Small intestine (tissue), 7 donors: Measurements from ENCODE around the gene DEF6. TPM values are rescaled to one million over a fixed set of nuclear protein-coding genes. Genes with fewer than 3 reads are reported as not detected.
A peak's percentile ranks its signal among the peaks of the same experiment; 100 is the strongest.
"Not testable (repeated sequence)": the region's sequence is repeated elsewhere in the genome, so short reads cannot be mapped to it uniquely, and the experiment has no call there.

Experiments
- DNase-seq, 2 donors: peaks; one replicate each; pipeline versions ENCODE4 v3.0.0 to v3.0.0-alpha.2; 2013
- FAIRE-seq: peaks from 2 replicates; lab custom pipeline; 2012; peaks lifted over from hg19 to GRCh38; lab: Jason Lieb, UNC
- H3K27ac ChIP-seq, 3 donors: one replicate each; pipeline ENCODE4 v1.5.1; 2013; ENCODE audit warnings: low read length in 2 of 3, mild to moderate bottlenecking in 2 of 3, control low read depth in 1 of 3, inconsistent platforms in 1 of 3, low read depth in 1 of 3, moderate library complexity in 1 of 3
- H3K27me3 ChIP-seq, 3 donors: one replicate each; pipeline ENCODE4 v1.6.1; 2013; ENCODE audit warnings: low read length in 3 of 3, inconsistent platforms in 1 of 3; ENCODE audit not compliant: control insufficient read depth in 3 of 3, insufficient read depth in 3 of 3
- H3K36me3 ChIP-seq, 3 donors: one replicate each; pipeline ENCODE4 v1.6.1; 2013; ENCODE audit warnings: low read length in 3 of 3, inconsistent platforms in 1 of 3, low read depth in 1 of 3, mild to moderate bottlenecking in 1 of 3, moderate library complexity in 1 of 3; ENCODE audit not compliant: control insufficient read depth in 3 of 3, insufficient read depth in 2 of 3
- H3K4me1 ChIP-seq, 3 donors: one replicate each; pipeline ENCODE4 v1.6.1; 2013; ENCODE audit warnings: low read length in 2 of 3, inconsistent platforms in 1 of 3, low read depth in 1 of 3, mild to moderate bottlenecking in 1 of 3, moderate library complexity in 1 of 3; ENCODE audit not compliant: control insufficient read depth in 3 of 3, insufficient read depth in 2 of 3
- H3K4me3 ChIP-seq, 3 donors: one replicate each; pipeline ENCODE4 v1.5.1; 2013; ENCODE audit warnings: low read length in 3 of 3, control low read depth in 1 of 3, inconsistent platforms in 1 of 3, low read depth in 1 of 3, mild to moderate bottlenecking in 1 of 3, moderate library complexity in 1 of 3
- H3K9me3 ChIP-seq, 2 donors: one replicate each; pipeline ENCODE4 v1.6.1; 2013; ENCODE audit warnings: low read depth in 1 of 2, low read length in 1 of 2; ENCODE audit not compliant: control insufficient read depth in 2 of 2, insufficient read depth in 1 of 2
- WGBS, 3 donors: extraction: QIAGEN DNeasy Blood & Tissue Kit; methylation state at CpG; one replicate each; pipeline ENCODE4 v1.1.7; 2013; 5-methylcytosine and 5-hydroxymethylcytosine counted together
- polyA plus RNA-seq, 4 donors: library from polyadenylated mRNA; stranded (reverse) in 3 of 4; unstranded in 1 of 4; fragments of 200-250 nt in 3 of 4; fragments of 120-200 nt in 1 of 4; gene quantifications; one replicate each; pipeline versions ENCODE4 v1.2.1 to v1.2.3, GENCODE V29; 2013
- donor health status: healthy with polysubstance abuse.
- donor health status: control.
- donor health status: control.
- donor health status: Bipolar disorder and iron deficiency.
- donor health status: healthy.

The DEF6 gene
- polyA plus RNA-seq, 4 donors = 4.7 to 16.2 (median 12.3) TPM

DNA sequence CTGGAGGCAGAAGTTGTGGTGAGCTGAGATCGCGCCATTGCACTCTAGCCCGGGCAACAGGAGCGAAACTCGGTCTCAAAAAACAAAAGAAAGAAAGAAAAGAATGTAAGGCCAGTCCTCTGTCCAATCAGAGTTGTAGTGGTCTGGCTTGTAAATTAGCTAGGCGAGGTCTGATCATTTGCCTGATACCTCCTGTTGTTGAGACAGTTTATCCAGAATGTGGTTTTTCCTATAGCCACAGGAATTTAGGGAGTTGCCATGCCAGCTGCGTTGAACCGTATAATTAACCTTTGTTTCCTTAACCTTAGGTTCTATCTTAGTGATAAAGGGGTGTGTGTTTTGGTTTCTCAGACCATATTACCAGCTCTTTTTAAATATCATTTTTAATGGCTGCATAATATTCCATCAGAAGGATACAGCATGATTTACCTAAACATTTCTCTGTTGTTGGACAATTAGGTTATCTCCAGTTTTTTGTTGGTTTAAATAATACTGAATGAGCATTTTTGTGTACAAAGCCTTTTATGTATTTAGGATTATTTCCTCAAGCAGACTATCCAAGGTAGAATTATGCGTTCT, 33.0 kb downstream of the DEF6 start:
- DNase-seq (no peak), FAIRE-seq (no peak)
- Histone ChIP-seq H3K4me3 (no peak overlapping the region), H3K9me3 (peaks cover 0 to 13% of the 10 kb centered on the region in 2 donors), H3K27ac (no peak overlapping the region), H3K27me3 (no peaks in the 10 kb centered on the region), H3K36me3 (no peaks in the 10 kb centered on the region), H3K4me1 (peaks cover 0 to 2% (median 0%) of the 10 kb centered on the region in 3 donors)
- 77 to 90% (median 89%) methylated on average over 9 of the region's 9 CpGs for WGBS, 3 donors

DNA sequence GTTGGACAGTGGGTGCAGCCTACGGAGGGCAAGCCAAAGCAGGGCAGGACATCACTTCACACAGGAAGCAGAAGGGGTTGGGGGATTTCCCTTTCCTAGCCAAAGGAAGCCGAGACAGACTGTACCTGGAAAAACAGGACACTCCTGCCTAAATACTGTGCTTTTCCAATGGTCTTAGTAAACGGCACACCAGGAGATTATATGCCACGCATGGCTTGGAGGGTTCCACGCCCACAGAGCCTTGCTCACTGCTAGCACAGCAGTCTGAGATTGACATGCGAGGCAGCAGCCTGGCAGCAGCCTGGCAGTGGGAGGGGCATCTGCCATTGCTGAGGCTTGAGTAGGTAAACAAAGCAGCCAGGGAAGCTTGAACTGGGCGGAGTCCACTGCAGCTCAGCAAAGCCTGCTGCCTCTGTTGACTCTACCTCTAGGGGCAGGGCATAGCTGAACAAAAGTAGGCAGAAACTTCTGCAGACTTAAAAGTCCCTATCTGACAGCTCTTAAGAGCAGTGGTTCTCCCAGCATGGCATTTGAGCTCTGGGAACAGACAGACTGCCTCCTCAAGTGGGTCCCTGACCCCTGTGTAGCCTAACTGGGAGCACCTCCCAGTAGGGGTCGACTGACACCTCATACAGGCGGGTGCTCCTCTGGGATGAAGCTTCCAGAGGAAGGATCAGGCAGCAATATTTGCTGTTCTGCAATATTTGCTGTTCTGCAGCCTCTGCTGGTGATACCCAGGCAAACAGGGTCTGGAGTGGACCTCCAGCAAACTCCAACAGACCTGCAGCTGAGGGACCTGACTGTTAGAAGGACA, 34.7 kb downstream of the DEF6 start:
- not testable (repeated sequence) for H3K36me3 ChIP-seq, H3K27ac ChIP-seq, H3K4me3 ChIP-seq, H3K27me3 ChIP-seq, FAIRE-seq, H3K4me1 ChIP-seq
- peaks cover 0 to 13% of the 10 kb centered on the region in 2 donors for H3K9me3 ChIP-seq
- DNase-seq = peak; percentile 11 to 90
- WGBS, 3 donors = 41 to 67% (median 51%) methylated on average over 9 of the region's 9 CpGs

DNA sequence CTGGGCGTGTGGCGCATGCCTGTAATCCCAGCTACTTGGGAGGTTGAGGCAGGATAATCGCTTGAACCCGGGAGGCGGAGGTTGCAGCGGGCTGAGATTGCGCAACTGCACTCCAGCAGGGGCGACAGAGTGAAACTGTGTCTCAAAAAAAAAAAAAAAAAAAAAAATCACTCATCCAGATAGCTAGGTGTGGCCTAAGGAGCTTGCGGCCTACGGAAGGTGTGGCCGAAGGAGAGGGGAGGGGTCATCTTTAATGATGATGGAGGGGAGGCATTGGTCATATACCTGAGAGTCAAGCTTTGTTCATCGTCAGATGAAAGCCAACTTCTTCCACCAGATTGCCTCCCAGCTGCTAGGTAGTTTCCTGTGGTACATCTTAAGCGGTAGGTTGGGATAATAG, 43.9 kb downstream of the DEF6 start:
- no peaks in the 10 kb centered on the region for H3K9me3 ChIP-seq
- H3K4me1 ChIP-seq = peaks cover 3 to 9% (median 6%) of the 10 kb centered on the region in 3 donors
- 75 to 82% (median 76%) methylated on average over 13 of the region's 13 CpGs for WGBS, 3 donors
- FAIRE-seq = no peak
- DNase-seq = no peak
- H3K27ac ChIP-seq = no peak overlapping the region
- peaks cover 0 to 17% (median 2%) of the 10 kb centered on the region in 3 donors for H3K36me3 ChIP-seq
- H3K4me3 ChIP-seq = no peak overlapping the region
- no peaks in the 10 kb centered on the region for H3K27me3 ChIP-seq

DNA sequence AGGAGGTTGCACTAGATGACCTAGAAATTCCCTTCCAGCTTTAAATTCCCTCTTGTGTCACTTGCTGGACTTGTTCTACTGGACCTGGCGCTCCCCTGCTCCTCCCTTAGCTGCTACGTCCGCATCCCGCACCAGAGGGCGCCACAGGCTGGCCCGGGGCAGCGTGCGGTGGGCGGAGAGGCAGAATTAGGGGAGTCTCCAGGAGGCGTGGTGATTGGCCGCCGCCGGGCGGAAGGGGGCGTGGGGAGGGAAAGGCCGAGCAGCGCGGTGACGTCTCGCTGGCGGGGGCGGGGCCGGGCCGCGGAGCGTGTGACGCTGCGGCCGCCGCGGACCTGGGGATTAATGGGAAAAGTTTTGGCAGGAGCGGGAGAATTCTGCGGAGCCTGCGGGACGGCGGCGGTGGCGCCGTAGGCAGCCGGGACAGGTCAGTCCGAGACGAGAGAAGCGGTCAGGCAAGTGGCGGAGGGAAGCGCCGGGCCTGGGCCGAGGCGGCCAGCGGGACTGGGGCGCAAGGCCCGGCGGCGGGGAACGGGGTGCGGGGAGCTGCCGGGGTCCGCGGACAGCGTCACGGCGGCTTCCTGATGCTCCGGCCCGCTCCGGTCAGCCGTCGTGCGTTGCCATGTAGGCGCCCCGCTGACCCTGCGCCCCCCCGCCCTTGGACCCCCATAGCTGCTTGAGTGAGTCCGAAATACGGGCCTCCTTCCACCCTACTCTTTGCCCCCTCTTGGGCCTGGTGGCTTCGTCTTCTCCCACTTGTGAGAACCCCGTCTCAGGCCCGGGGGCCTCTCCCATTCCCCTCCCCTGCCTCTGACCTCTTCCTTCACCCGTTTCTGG, 44.9 kb downstream of the DEF6 start, which contains the start of gene PPARD:
TSS of gene PPARD (plus strand) at position 301 of the 834 bp plus-strand sequence. CDS start 68,530 bp downstream, outside the sequence.
- DNase-seq (peak; percentile 97 to 98), FAIRE-seq (no peak)
- 0 to 1% (median 0%) methylated on average over 60 to 77 of the region's 77 CpGs for WGBS, 3 donors
- H3K36me3 ChIP-seq = peaks cover 0 to 21% (median 7%) of the 10 kb centered on the region in 3 donors
- peaks cover 3 to 9% (median 6%) of the 10 kb centered on the region in 3 donors for H3K4me1 ChIP-seq
- peak within 1 kb of the TSS; percentile 91 to 94 (median 93) for H3K4me3 ChIP-seq
- H3K27ac ChIP-seq = peak within 1 kb of the TSS; percentile 68 to 93 (median 73)
- no peaks in the 10 kb centered on the region for H3K9me3 ChIP-seq
- no peaks in the 10 kb centered on the region for H3K27me3 ChIP-seq

DNA sequence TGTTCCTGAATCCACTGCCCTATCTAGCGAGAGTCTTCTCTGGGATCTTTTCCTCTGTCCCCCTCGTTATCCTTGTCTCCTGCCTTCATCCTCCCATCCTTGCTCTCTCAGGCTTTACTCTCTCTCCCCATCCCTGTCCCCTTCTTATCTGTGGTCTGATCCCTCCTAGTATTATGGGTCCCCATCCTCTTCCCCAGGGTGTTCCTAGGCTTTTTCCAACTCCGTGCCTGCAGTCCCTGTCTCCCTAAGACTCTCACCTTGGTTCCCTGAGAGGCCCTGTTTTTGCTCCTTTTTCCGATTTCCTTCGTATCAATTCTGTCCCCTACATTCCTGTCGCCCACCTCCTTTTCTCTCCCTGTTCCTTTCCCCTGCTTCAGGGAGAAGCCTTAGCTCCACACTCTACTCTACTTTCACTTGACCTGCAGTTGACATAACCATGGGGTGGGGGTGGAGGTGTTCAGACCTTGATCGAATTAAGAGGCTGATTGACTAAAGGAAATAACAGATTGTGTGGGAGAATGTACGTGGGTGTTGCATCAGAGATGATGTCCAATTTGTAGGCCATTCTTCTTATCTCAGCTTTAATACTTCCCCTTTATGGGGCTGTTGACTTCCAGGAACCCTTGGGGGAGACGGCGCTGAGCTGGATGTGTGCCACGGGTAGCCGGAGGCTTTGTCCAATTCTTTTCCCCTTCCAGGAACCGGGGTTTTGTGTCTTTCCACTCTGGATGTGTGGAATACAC, 45.6 kb downstream of the DEF6 start:
- DNase-seq = peak; percentile 62 to 71
- Histone ChIP-seq H3K4me1 (peaks cover 3 to 14% (median 6%) of the 10 kb centered on the region in 3 donors), H3K27ac (peak overlapping the region in 2 of 3 donors; percentile 57 to 93), H3K27me3 (no peaks in the 10 kb centered on the region), H3K4me3 (peak overlapping the region; percentile 91 to 94 (median 93)), H3K9me3 (no peaks in the 10 kb centered on the region), H3K36me3 (peaks cover 0 to 25% (median 10%) of the 10 kb centered on the region in 3 donors)
- FAIRE-seq = no peak
- 4 to 17% (median 11%) methylated on average over 13 of the region's 13 CpGs for WGBS, 3 donors

DNA sequence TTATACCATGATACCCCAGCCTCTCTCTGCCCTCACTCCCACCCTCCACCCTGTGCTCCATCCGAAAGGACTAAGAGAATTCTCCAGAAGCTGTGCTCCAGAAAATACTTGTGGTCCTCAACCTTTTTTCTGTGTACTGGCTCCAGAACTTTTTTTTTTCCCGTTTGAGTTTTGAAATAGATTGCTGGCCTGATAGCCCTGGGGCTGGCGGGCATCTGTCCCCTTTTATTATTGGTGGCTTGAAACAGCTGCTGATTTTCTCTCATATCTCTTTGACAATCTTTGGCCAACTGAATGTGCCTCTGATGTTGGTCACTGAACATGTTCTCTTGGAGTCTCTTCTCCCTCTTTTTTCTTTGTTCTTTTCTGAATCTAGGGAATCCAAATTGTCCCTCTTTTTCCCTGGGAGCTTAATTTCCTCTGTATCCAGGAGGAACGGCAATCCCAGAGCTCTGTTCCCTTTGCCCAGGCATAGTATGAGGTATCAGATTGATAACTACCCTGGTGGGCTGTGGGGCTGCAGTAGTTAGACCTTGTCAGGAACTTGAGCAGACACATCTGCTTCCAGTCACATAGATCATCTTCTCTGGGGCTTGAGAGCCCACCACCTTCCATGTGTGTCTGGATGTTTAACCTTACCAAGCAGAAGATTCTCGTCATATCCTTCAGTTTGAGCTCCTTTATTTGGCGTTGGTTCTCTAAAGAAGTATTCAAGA, 46.4 kb downstream of the DEF6 start:
- Histone ChIP-seq H3K9me3 (no peaks in the 10 kb centered on the region), H3K36me3 (peaks cover 0 to 31% (median 10%) of the 10 kb centered on the region in 3 donors), H3K27ac (peak overlapping the region in 1 of 3 donors; percentile 93), H3K4me3 (peak overlapping the region in 2 of 3 donors; percentile 91 to 94), H3K4me1 (peaks cover 3 to 19% (median 6%) of the 10 kb centered on the region in 3 donors), H3K27me3 (no peaks in the 10 kb centered on the region)
- FAIRE-seq (no peak), DNase-seq (no peak)
- WGBS, 3 donors = 57 to 68% (median 68%) methylated on average over 6 of the region's 6 CpGs

DNA sequence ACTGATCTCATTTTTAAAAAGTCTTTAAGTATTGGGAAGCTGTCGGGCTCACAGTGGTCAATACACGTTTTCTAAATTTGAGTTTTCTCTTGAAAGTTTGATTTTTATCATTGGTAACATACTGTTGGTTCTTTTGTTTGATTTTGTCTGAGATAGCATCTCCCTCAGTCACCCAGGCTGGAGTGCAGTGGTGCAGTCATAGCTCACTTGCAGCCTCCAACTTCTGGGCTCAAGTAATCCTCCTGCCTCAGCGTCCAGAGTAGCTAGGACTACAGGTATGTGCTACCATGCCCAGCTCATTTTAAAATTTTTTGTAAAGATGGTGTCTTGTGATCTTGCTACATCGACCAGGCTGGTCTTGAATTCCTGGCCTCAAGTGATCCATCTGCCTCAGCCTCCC, 53.8 kb downstream of the DEF6 start:
- no peak overlapping the region for H3K27ac ChIP-seq
- no peaks in the 10 kb centered on the region for H3K27me3 ChIP-seq
- no peak overlapping the region for H3K4me3 ChIP-seq
- no peak for FAIRE-seq
- WGBS, 3 donors = 86 to 93% (median 92%) methylated on average over 4 of the region's 4 CpGs
- H3K36me3 ChIP-seq = peaks cover 0 to 60% (median 8%) of the 10 kb centered on the region in 3 donors
- no peak for DNase-seq
- H3K9me3 ChIP-seq = no peaks in the 10 kb centered on the region
- H3K4me1 ChIP-seq = peaks cover 0 to 10% (median 0%) of the 10 kb centered on the region in 3 donors
